ENCODE results near the gene PTPRG.

GRCh38 chr3:61861410-61861809, 300.0 kb downstream of the PTPRG start:
- TF ChIP-seq POLR2A (IDR thresholded peaks at IDR 0.05), result no peak
- no peak for TF ChIP-seq CTCF (IDR thresholded peaks at IDR 0.05 in 4 of 5, conservative IDR thresholded peaks at IDR 0.05 in 1 of 5)
